Activated gamma-delta T cell treated with Interleukin-2 at 50 U/mL for 16 hours (primary cell): Measurements from ENCODE around the gene PPP6R1.

ENCODE experiments used
- DNase-seq: peaks from one replicate; pipeline ENCODE4 v3.0.0-alpha.2; 2020

Gene PPP6R1

DNA sequence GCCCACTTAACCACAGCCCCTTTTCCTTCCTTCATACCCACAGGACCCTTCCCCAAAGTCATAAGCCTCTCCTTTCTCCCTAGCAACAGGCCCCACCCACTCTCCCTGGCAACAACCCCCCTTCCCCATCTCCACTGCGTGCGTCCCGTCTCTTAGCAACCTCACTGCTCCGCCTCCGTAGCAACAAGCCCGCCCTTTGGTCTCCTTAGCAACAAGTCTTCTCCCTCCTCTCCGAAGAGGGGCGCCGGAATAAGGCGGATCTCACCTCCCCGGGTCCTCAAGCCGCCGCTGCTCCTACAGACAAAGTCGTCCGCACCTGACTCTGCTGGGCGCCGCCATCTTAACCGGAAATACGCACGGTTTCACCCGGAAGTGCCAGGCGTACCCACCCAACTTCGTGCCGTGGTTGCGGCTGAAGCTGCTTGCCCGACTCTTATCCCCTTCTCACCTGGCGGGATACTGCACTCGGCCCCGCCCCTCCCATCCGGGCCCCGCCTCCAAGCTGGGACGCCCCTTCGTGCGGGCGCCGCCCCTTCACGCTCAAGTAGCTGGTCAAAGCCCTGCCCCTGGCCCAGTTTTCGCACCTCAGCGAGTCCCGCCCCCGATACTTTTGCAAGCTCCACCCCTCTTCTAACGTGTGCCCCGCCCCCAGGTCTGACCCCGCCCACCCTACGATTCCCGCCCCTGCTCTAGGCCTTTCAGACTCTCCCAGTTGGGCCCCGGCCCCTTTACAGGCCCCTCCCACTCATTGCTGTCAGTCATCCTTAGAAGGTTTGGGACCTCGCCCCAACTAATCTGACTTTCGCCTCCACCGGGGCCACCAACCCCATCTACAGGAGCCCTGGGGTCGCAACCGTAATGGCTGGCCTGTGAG, 21.2 kb upstream of the PPP6R1 start, which contains the start of gene HSPBP1:
TSS of gene HSPBP1 (minus strand) at position 341 of the 874 bp plus-strand sequence. CDS start 502 bp downstream, outside the sequence.
- peak; percentile 92 for DNase-seq

DNA sequence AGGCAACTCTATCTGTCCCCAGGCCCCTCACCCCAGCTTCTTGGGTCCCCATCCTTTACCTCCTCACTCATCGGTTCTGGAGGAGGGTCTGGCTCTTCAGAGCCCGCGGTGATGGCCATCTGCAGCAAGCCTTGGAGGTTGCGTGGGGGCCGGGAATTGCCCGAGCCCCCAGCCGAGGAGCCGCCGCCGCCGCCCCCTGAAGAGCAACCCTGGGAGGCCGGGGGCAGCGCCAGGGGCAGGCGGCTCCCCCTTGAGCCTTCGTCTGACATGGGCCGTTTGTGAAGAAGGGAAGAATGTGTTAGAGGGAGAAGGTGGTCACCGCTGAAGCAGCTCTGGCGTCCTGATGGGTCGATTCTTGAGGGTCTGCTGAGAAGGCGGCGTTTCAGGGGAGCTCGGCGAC, 20.5 kb upstream of the PPP6R1 start:
- no peak for DNase-seq

DNA sequence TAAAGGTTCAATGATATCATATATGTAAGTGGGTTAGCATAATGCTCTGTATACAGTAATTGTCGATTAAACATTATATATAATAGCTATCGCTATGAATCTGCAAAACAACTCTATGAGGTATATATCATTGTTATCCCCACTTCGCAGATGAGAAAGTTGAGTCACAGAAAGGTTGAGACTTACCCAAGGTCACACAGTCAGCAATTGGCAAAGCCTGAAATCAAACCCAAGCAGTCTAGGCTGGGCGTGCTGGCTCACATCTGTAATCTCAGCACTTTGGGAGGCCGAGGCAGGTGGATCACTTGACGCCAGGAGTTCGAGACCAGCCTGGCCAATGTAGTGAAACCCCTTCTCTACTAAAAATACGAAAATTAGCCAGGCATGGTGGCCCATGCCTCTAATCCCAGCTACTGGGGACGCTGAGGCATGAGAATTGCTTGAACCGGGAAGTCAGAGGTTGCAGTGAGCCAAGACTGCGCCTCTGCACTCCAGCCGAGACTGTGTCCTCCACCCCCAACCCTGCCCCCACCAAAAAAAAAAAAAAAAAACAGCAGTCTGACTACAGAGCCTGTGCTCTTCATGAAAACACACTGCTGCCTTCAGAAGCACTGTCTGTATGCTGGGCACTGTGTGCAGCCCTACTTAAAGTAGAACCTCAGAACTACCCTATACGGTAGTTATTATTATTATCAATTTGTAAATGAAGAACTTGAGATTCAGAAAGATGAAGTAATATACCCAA, 19.7 kb upstream of the PPP6R1 start:
- no peak for DNase-seq

DNA sequence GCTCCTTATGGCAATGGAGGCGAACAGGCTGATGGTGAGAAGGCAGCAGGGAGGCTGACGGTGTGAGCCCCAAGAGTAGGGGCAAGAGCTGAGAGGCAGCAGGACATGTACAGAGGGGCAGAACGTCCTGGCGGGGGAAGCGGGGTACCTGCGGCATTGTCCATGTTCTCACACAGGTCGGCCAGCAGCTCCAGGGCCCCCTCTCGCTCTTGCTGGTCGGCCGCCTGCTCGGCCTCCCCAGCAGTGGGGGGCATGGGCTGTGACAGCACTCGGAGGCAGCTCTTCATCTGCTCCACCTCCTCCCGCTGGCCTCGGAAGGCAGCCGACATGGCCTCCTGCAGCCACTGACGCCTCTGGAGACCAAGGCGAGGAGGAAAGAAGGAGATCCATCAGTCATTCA, 18.7 kb upstream of the PPP6R1 start:
- DNase-seq, result no peak

DNA sequence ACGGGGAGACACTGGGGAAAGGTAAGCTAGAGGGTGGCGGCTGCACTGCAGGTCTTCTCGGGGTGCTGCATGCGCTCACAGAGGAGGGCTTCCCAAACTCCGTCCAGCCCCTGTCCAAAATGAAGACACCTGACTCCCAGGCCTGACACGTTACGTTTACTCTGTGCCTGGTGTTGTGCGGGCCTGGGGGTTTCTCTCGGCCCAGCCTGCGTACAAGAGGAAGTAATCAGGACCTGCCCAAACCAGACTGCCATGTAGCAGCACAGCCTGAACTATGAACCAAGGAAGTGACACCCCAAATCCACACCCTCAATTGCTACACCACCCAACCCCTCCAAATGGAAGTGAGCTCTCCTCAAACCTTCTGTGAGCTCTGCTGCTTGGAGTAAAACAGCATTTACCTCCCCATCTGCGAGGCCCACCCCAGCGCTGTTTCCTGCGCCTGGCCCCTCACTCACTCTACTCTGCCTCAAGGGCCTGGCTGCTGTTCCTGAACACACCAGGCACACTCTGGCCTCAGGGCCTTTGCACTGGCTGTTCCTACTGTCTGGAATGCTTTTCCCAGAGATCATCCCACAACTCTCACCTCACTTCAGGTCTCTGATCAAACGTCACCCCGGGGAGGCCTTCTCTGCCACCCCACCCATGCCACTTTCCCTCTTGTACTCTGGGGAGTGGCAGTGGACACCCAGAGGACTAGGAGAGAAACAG, 18.1 kb upstream of the PPP6R1 start:
- DNase-seq, result no peak

DNA sequence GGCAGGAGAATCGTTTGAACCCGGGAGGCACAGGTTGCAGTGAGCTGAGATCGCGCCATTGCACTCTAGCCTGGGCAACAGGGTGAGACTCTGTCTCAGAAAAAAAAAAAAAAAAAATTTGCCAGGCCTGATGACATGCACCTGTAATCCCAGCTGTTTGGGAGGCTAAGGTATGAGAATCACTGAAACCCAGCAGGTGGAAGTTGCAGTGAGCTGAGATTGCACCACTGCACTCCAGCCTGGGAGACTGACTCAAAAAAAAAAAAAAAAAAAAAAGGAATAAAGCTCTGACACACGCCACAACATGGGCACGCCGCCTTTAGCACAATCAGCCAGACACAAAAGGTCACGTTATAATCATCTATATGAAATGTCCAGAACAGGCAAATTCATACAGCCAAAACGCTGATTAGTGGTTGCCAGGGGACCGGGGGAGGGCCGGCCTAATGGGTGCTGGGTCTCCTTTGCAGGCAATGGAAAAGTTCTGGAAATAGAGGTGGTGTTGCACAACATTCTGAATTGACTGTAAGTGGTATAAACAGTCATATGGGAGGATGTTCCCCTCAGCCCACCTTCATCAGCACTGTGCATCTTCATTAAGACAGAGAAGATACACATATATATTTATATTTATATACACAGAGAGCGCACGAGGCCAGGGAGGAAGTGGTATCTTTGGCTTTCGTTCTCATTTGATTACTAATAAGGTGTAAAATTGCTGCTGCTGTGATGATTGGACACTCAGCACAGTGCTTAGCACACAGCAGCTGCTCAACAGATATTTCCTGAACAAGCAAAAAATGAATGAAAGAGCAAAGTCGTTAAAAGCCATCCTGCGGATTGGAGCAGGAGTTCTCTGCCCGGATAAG, 17.3 kb upstream of the PPP6R1 start:
- no peak for DNase-seq

DNA sequence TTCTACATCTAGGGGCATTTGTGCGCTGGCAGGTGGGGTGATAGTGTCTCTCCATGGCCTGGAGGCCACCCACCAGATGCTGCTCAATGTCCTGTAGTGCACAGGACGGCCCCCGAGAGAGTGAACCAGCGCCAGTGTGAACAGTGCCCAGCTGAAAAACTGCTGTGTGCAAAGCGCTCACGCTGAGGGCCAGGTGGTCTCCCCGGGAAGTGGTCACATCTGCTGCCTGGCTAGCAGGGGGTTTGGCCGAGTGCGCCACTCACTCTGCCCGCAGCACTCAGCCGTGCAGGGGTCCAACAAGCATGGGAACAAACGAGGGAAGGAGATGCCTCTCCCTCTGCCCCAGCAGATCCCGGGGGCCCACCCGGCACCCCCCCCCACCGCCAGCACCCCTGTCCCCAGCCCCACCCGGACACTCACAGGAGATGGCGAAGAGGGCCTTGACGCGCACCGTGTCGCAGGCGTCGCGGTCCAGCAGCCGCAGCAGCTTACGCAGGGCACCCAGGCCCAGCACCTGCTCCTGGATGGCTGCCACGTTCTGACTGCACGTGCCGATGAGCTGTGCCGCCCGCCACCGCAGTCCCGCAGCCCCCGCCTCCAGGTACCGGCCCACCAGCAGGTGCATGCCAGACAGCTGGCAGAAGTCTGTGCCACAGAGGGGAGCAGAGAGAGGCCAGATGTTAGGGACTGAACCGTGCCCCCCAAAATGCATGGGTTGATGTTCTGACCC, 15.3 kb upstream of the PPP6R1 start:
- no peak for DNase-seq

DNA sequence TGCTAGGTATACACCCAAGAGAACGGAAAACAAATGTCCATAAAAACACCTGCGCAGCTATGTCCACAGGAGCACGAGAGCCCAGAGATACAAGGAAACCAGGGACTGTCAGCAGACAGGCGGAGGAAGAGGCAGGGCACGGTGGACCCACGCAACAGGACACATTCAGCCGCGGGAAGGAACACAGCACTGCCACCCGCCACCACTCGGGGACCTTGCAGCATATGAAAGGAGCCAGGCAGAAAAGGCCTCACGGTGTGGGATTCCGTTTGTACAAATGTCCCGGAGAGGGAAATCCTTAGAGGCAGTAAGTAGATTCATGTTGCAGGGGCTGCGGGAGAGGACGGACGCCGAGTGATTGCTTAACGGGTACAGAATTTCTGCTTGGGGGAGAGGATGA, 13.3 kb upstream of the PPP6R1 start:
- no peak for DNase-seq

DNA sequence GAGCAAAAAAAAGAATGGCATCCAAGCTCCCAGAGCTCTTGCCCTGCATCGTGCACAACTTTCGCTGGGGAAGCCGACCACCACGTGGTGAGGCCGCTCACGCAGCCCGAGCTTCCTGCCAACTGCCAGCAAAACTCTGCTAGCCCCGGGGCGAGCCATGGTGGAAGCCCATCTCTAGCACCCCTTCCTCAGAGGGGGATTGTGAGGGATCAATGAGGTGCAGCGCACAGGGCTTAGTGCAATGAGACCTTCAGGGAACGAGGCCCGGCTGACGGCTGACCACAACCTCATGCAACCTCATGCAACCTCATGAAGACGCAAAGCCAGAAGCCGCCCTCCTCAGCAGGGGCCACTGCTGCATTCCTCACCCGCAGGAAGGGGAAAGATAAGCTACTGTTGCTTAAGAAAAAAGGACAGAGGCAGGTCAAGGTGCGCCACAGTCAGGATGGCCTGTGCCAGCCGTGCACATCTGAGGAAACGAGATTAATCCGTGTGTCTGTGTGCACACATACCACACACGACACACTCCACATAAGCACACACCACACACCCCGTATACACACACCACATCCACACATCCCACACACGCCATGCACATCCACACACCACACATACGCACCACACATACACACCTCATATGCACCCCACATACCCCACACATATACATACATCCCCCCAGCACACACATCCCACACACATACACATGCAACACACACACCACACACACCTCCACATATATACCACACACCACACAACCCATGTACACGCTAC, 11.5 kb upstream of the PPP6R1 start:
- DNase-seq, result no peak

DNA sequence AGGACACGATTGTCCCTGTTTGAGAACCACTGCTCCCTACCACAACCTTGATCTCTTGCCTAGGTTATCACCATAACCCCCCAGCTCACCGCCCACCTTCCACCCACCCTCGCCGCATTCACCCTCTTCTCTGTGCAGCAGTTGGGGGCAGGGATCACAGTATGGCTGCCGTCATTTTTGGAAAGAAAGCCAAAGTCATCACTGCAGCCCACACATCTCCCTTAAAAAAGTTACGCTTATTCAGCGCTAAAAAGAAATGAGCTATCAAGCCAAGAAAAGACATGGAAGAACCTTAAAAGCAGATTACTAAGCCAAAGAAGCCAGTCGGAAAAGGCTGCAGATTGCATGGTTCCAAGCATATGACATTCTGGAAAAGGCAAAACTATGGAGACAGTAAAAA, 10.5 kb upstream of the PPP6R1 start:
- no peak for DNase-seq

DNA sequence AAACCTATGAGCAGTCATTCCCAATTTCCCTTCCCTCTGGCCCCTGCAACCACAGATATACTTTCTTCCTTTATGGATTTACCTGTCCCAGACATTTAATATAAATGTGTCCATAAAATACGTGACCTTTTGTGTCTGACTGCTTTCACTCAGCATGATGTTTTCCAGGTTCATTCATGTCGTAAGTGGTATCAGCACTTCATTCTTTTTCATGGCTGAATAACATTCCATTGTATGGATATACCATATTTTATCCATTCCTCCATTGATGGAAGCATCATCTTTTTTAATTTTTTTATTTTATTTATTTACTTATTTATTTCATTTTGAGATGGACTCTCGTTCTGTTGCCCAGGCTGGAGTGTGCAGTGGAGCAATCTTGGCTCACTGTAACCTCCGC, 8.0 kb upstream of the PPP6R1 start:
- DNase-seq, result no peak

DNA sequence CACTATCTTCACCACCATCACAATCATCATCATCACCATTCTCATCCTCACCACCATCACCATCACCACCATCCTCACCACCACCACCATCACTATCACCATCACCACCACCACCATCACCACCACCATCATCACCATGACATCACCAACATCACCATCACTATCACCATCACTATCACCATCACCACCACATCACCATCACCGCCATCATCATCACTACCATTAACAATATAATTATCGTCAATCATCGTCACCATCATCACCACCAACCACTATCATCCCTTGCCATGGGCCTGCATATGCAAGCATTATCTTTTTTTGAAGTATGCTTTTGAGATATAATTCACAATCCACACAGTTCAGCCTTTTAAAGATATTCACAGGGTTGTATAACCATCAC, 7.6 kb upstream of the PPP6R1 start:
- DNase-seq, result no peak

DNA sequence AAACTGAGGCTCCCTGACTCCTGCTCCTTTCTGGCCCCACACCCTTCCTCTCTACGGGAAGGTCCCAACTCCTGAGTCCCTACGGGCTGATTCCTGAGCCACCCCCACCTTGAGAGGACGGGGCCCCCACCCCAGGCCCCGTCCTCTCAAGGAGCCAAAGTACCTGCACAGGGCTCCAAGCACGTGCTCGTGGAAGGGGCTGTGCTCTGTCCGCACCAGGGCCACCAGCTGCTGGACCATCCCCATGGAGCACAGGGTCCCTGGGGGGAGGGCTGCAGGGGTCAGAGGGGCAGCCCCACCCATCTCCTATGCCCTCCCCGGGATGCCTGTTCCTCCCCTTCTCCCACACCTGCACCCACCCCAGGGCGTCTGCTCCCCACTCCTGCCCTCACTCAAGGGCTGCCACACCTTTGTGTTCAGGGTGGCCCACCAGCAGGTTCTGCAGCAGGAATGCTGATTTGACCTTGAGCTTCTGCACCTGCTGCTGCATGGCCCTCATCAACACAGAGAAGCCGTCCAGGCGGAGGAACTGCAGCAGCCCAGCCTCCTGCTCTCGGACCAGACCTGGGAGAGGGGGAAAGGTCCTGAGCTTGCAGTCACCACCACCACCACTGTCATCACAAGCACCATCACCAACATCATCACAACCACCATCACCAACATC, 7.0 kb upstream of the PPP6R1 start:
- no peak for DNase-seq

DNA sequence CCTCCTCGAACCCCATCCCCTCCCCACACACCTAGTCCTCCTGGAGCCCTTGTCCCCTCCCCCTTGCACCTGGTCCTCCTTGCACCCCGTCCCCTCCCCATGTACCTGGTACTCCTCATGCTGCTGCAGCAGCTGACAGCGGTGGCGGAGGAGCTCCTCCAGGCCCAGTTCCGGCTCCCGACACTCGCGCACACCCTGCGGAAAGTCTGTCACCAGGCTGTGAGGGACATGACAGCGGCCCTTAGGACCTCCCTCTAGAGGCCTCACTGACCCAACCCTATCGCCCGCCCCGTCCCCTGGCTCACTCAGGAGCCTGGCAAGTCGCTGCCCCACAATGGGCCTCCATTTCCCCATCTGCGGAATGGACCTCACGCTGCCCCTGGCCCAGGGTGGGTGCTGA, 6.4 kb upstream of the PPP6R1 start:
- no peak for DNase-seq

DNA sequence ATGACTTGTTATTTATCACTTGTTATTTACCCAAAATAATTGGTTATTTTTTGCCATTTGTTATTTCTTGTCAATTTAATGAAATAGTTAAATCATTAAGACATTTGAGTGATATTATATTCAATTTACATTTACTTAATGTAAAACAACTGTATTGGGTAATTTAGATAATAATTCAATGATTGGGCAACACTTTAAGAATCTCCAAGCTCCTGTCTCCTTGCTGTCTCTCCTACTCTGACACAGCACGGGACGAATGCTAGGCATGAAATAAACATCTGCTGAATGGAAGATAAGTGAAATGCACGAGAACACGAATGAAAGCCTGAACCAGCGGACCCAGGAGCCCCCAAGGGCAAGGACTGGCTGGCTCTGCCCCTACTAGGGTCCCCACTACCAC, 5.7 kb upstream of the PPP6R1 start:
- DNase-seq, result no peak

DNA sequence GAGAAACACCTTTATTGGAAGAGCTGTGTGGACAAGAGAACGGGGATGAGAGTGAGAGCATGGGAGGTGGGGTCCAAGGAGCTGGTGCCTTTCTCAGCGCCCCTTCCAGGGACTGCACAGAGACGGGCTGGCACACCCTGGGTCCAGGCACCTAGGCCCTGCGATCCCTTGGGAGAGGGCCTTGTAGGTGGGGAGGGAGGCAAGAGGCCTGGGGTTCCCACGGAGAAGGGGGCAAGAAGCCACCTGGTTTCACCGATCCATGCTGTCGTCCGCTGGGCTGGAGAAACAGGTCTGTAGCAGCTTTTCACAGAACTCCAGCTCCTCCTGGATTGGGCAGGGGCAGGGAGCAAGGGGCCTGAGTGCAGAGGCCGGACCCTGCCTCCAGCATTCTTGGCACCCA, 3.5 kb upstream of the PPP6R1 start:
- no peak for DNase-seq

DNA sequence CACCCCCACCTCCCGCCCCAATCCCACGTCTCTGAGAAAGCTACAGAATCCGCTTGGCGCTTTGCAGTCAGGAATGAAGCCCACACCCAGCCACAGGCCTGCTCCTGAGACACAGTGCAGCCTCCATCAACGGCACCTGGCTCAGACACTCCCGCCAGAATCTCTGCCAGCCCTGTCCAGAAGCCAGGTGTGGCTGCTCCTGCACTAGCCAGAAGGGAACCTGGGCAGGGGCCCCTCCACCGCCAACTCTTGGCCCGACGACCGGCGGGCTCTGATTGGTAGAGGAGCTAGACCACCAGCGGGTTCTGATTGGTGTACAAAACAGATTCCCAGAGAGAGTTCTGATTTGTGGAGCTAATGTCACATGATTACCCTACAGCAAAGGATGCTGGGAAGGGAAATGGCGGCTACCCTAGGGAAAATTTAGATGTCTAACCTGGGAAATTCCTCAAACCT, 2.9 kb upstream of the PPP6R1 start:
- no peak for DNase-seq

DNA sequence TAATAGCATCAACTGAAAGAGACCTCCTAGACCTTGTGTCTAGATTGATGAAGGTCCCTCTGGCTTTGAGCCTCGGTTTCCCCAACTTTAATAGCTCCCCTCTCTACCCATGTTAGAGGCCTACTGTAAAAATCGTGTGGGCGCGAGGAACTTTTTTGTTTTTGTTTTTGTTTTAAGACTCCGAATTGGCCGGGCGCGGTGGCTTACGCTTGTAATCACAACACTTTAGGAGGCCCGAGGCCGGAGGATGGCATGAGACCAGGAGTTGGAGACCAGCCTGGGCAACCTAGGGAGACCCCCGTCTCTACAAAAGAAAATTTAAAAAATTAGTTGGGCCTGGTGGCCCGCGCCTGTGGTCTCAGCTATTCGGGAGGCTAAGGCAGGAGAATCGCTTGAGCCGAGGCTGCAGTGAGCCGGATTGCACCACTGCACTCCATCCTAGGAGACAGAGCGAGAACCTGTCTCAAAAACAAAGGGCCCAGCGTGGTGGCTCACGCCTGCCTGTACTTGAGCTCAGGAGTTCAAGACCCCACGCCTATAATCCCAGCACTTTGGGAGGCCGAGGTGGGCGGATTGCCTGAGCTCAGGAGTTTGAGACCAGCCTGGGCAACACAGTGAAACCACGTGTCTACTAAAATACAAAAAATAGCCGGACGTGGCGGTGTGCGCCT, 858 bp upstream of the PPP6R1 start:
- no peak for DNase-seq

DNA sequence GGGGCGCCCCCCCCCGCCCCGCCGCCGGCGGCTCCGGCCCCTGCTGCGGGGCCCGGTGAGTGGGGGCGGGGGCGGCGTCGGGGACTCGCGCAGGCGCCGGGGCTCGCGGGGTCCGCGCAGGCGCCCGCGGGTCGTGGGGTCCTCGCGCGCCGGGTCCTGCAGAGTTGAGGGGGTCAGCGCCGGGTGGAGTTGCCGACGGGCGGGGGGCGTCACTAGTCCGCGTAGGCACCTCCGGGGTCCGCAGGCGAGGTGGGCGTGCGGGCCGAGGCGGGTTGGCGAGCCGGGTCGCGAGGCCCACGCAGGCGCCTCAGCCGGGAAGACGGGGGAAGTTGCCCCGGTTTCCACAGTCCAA, 365 bp downstream of the PPP6R1 start:
- peak; percentile 37 for DNase-seq
